ENCODE results near the gene ITGB7.

DNA sequence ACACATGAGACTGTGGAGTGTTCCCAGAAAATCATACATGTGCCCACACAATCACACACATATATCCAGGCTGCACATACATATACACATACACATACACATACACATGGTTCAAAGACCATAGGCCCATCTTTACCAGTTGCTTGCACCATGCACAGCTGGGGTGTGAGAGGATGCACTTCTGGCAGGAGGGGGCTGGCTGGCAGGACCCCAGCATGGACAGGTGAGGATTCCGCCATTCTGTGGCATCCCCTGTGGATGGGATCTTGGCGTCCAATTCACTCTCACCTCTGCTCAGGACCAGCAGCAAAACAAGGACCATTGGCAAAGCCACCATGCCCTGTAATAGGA lies 7.0 kb downstream of the ITGB7 start:
- TF ChIP-seq, protein P1, sequence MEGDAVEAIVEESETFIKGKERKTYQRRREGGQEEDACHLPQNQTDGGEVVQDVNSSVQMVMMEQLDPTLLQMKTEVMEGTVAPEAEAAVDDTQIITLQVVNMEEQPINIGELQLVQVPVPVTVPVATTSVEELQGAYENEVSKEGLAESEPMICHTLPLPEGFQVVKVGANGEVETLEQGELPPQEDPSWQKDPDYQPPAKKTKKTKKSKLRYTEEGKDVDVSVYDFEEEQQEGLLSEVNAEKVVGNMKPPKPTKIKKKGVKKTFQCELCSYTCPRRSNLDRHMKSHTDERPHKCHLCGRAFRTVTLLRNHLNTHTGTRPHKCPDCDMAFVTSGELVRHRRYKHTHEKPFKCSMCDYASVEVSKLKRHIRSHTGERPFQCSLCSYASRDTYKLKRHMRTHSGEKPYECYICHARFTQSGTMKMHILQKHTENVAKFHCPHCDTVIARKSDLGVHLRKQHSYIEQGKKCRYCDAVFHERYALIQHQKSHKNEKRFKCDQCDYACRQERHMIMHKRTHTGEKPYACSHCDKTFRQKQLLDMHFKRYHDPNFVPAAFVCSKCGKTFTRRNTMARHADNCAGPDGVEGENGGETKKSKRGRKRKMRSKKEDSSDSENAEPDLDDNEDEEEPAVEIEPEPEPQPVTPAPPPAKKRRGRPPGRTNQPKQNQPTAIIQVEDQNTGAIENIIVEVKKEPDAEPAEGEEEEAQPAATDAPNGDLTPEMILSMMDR (IDR thresholded peaks at IDR 0.05; ENCODE audit: low read depth, low read length): no peak
- no peak for TF ChIP-seq EZH2phosphoT487 (IDR thresholded peaks at IDR 0.05; ENCODE audit: low read depth)

Measured in OCI-LY3 (cell line).